HG02759 (cell line): Measurements from ENCODE around the gene LSP1.

Experiments
- ATAC-seq: cut with Tn5 transposase; IDR thresholded peaks from one replicate; pipeline ENCODE4 v1.9.1; 2021; ENCODE audit warnings: mild to moderate bottlenecking, moderate library complexity; ENCODE audit not compliant: unreplicated experiment

Gene LSP1

GRCh38 chr11:1926156-1927025, 73.5 kb downstream of the LSP1 start:
- no peak for ATAC-seq

GRCh38 chr11:1927026-1927847, 74.4 kb downstream of the LSP1 start:
- no peak for ATAC-seq

GRCh38 chr11:1927848-1928469, 75.1 kb downstream of the LSP1 start:
- no peak for ATAC-seq

GRCh38 chr11:1928470-1928890, 75.6 kb downstream of the LSP1 start:
- no peak for ATAC-seq

DNA sequence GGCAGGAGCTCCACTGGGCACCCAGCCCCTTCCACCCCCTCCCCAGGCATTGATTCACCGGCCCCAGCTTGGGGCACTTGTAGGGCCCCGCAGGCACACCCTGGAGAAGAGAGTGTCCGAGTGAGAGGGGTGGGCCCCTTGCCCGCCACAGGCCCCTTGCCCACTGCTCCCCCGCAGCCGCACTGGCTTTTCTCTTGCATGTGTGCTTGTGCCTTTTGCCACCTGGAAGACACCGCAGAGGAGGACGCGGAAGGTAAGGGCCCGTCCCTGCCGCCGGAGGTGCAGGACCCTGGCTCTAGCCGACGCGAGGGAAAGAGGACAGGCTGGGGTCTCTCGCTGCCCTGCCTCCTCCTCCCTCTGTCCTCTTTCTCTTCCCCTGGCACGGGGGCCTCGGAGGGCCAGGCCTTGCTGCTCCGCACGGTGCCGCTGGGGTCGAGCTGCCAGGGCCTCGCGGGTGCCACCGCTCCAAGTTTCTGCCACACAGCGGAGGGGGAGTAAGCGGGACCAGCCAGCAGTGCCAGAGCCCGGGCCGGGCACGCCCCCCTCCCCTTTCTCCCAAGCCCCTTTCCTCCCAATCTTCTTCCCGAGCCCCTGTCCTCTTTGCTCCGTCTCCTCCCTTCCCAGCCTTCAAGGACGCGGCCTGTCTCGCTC, 76.1 kb downstream of the LSP1 start:
- no peak for ATAC-seq

DNA sequence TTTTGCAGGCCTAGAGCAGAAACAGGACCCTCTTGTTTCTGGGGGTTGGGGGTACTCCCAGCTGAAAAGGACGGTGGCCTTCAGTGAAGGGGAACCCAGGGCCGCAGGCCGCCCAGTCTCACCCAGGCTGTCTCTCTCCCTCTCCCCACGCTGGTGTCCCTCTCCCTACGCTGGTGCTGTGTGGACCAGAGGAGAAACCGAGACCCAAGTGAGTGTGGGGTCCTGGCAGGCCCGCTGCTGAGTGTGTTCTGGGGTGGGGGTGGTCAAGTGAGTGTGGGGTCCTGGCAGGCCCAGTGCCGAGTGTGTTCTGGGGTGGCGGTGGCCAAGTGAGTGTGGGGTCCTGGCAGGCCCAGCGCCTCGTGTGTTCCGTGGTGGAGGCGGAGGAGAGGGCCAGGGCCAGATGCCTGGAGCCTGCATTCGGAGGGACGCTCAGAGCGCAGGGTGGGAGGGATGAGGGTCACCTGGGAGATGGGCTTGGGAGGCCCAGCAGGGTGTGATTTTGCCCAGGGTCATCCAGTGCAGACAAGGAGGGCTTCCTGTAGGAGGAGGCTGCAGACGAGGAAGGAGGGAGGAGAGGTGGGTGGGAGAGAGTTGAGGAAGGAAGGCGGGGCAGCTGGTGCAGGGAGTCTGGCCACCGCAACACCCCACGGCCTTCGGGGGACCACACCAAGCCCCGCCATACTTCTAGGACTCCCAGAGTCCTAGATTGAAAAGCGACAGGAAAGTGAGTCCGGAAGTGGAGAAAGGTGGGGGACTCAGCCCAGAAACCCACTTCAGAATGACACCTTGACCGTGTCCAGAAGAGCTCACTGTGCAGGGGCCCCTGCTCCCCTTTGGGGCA, 77.0 kb downstream of the LSP1 start:
- ATAC-seq, result no peak

GRCh38 chr11:1930462-1930830, 77.6 kb downstream of the LSP1 start:
- no peak for ATAC-seq

DNA sequence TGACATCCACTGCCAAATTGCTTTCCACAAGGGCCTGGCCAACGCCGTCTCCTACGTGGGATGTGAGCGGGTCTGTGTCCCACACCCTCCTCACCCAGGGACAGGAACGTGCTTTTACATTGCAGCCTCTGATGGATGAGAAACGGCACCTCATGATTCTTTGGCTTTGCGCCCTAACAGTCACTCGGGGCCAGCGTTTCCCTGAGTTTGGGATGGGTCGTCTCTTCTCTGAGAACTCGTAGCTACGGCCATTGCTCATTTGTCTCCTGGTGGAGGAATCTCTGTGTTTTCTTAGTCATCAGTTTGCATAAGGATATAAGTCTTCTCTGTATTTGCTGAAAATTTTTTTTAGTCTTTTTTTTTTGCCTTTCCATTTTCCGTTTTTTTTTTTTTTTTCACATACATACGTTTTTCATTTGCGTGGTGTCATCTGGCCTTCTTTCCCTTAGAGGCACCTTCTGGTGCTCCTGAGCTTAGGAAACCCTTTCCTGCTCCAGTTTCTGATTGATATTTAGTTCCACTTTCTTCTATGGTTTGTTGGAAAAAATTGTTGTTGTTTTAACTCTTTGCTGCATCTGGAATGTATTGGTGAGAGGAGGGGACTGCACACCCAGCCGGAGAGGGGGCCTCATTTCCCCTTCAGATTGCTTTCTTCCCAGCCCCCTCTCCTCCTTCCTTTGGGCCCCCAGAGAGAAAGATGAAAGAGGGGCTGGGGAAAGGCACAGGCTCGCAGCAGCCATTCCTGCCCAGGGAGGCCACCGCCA, 78.6 kb downstream of the LSP1 start:
- no peak for ATAC-seq

- no peak for ATAC-seq
These were observed 79.2 kb downstream of the LSP1 start for GRCh38 chr11:1932105-1932480.

GRCh38 chr11:1932681-1933080, 79.8 kb downstream of the LSP1 start:
- ATAC-seq, result no peak

- ATAC-seq, result no peak
These were observed 80.8 kb downstream of the LSP1 start for GRCh38 chr11:1933416-1934334.

- ATAC-seq, result no peak
These were observed 81.7 kb downstream of the LSP1 start for GRCh38 chr11:1934335-1935155.

DNA sequence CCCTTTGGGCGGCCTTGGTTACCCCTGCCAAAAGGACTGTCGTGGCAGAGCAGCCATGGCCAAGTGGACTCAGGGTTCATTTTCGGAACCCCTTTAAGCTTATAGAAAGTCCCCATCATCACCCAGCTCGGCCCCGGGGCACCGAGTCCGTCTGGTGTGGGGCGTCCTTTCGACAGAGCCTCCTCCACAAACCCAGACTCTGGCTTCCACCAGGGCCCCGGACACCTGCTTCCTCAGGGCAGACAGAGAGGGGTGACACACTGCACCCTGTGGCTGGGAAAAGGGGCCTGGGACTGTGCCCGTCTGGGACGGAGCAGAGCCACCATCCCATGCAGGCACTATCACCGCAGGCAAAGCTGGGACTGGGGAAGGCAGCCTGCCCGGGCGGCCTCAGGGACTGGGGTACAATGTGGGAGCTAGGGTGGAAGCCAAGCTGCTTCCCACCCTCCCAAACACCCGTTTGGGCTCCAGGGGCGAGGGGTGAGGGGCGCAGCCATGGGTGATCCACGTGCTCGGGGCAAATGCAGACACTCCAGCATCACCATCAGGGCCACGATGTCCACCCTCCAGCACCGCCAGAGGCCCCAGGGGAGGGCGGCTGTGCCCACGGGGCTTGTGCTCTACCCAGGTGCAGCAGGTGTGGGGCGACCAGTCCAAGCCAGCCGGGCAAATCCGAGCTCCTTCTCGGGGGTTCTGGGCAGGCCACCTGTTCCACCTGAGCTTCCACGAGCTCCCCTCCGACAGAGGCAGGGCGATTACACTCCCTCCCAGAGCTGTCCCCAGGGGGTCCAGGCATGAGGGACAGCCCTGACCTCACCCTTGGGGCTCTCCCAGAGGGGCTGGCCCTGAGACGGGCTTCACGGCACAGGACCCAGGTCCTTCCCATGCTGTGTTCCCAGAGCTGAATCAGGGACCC, 82.5 kb downstream of the LSP1 start:
- ATAC-seq, result no peak

- ATAC-seq, result no peak
These were observed 83.3 kb downstream of the LSP1 start for GRCh38 chr11:1936072-1936780.

DNA sequence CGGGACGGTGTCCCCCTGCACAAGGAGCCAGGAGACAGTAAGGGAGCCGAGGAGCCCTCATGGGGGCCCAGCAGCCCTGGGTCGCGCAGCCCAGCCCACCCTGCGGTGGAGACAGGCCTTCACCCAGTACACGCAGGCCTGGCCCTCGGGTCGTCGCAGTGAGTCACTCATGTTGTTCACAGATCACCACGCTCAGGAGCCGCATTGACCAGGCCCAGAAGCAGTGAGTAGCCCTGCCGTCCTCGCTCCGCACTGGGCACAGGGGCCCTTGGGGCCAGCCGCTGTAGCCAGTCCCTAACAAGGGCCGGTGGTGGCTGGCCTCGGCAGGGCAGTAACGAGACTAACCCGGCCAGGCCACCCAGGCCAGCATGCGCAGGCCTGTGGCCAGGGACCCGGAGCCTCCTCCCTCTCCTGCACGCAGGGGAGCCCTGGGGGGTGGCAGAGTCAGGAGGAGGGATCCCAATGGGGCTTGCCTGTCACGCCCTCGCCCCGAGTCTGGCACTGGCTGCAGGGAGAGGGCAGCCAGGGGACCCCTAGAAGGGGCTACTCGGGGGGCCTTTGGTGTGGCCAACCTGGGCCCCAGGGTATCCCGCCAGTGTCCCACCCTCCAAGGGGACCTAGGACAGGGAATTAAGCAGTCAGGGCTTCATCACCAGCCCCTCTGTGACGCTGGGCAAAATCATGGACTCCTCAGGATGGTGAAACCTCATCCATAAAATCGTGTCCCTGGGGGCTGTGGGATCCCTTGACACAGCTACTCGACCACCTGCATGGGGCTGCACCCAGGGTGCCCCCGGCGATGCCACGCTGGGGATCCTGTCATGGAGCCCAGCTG, 84.1 kb downstream of the LSP1 start:
- no peak for ATAC-seq
